ENCODE data around the gene COQ3. TPM values are rescaled to one million over a fixed set of nuclear protein-coding genes. Genes with fewer than 3 reads are reported as not detected.
A peak's percentile ranks its signal among the peaks of the same experiment; 100 is the strongest.

COQ3 gene, protein sequence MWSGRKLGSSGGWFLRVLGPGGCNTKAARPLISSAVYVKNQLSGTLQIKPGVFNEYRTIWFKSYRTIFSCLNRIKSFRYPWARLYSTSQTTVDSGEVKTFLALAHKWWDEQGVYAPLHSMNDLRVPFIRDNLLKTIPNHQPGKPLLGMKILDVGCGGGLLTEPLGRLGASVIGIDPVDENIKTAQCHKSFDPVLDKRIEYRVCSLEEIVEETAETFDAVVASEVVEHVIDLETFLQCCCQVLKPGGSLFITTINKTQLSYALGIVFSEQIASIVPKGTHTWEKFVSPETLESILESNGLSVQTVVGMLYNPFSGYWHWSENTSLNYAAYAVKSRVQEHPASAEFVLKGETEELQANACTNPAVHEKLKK
- total RNA-seq: 9.2 TPM

- peak; percentile 79 for ATAC-seq
These were observed at the start of gene COQ3 for GRCh38 chr6:99393698-99394531. TSS of gene COQ3 (minus strand) at chr6:99394195. CDS start at chr6:99394179, 16 bp downstream.

- ATAC-seq: peak; percentile 51
These were observed 40.9 kb upstream of the COQ3 start for GRCh38 chr6:99434702-99435530.

- ATAC-seq: no peak
These were observed 38.9 kb upstream of the COQ3 start for GRCh38 chr6:99432877-99433276.

DNA sequence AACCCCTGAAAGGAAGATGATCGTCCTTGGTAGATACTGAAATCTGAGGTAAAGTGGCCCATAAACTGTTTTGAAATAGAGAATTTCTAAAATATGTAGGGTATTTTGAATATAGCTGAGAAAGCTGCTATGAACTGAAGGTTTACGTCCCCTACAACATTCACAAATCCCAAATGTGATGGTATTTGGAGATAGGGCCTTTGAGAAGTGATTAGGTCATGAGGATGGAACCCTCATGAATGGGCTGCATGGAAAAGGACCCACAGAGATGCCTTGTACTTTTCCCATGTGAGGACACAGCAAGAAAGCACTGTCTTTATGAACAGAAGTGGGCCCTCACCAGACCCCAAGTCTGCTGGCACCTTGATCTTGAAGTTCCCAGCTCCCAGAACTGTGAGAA, 37.9 kb upstream of the COQ3 start:
- ATAC-seq: no peak

DNA sequence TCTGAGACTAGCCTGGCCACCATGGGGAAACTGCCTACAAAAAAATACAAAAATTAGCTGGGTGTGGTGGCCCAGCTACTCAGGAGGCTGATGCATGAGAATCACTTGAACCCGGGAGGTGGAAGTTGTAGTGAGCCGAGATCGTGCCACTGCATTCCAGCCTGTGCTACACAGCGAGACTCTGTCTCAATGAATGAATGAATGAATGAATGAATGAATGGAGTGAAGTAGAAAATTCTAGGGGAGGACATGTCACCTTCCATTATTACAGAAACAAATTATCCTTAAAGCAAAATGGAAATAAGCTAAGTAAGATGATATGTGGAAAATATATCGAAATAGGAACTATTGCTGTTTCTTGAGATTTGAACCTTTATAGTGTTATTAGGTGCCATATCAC, 34.0 kb upstream of the COQ3 start:
- ATAC-seq: no peak

- no peak for ATAC-seq
These were observed 32.4 kb upstream of the COQ3 start for GRCh38 chr6:99426451-99426757.

DNA sequence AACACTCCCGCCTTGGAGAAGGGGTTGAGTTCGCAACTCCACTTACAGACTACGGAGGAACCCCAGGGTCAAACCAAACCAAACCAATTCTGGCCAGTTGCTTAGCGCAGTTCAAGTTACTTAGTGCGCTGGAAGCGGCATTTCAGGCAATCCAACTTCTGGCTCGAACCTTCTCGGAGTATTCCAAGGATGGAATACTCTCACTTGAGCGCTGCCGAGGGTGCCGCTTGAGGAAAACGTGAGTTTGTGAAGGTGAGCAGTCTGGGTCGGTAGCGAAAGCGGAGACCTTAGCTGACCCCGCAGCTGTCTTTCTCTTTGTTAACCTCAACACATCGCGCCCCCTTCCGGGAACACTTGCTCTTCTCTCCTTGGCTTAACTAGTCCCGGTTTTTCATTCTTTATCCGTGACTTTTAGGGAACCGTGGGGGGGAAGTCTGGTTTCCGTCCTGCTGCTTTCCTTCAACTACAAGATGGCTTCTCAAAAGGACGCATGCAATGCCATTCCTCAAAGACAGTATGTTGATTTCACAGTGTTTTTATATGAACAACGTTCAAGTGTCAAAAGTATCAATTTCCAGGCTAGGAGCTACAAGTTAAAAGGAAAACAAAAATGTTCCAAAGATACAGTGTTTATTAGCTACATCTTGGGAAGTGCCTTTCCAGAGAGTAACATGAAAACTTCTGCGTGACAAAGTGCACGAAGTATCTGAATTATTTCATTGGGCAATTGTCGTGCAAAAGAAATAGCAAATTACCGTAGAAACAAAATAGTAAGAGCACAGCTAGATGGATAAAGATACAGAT, 31.9 kb upstream of the COQ3 start:
- ATAC-seq: peak; percentile 82

DNA sequence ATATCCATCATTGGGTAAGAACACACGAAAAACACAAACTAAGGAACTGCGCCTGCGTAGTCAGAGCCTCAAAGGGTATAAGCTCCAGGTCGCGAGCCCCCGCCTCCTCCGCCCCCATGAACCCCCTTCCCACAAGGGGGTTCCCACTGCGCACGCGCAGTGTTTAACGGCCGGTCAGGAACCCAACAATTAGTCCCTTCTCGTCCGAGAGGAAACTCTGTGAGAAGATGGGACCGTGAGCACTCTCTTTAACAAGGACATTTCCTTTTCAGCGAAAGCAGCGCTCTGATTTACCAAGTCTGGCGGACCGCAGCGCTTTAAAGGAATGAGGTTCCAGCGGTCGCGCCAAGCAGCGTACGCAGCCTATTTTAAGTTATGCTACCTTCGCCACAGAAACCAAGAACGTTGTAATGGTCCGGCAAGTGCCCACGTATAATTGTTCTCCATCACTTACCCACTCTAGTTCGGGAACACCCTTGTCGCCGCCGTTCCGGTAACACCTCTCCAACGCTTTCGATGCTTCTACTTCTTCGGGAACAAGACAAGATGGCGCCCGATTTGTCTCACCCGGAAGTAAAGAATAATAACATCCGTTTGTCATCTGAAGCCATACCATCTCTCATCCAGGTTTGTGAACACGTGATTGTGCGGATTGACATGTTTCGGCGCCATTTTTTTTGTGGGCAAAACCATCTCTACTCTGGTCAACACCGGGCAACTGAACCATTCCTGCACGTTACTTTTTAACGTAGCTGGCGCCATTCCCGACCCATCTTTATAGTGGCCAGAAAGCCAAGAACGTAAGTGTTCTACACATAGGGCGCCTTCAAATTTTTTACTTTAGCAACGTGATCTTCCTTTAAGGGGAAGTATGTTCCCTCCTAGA, 31.0 kb upstream of the COQ3 start, which contains the start of gene PNISR:
Gene PNISR, minus strand, starts transcription at position 548 of the 886 bp plus-strand sequence. CDS start 10,649 bp downstream, outside the sequence.
- ATAC-seq: peak; percentile 98

DNA sequence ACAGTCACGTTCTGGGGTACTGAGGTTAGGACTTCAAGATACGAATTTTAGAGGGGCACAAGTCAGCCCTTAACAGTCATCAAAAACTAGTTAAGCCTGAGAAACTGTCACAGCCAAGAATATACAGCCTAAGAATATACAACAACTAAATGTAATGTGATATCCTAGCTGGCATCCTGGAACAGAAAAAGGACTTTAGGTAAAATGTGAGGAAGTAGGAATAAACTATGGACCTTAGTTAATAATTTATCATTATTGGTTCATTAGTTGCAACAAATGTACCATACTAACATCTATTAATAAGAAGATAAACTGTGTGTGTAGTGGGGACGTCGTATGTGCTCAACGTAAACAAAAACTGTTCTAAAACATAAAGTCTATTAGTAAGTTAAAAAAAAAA, 30.0 kb upstream of the COQ3 start:
- no peak for ATAC-seq

DNA sequence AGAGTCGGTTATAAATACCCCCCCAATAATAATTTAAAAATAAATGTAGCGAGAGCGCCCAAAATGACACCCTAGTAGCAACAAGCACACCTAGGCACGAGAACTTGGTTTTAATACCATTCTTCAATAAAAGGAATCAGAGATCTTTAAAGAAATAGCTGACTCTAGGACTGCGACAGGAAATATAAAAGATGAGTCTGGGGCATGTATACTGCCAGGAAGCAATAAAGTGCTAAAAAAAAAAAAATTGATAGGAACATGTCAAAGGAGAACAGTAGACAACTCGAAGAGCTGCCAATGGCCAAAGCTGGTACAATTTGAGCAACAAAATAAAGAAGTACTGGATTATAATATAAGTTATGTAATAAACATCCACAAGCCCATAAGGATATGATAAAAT, 28.9 kb upstream of the COQ3 start:
- no peak for ATAC-seq

- no peak for ATAC-seq
These were observed 23.1 kb upstream of the COQ3 start for GRCh38 chr6:99416892-99417767.

DNA sequence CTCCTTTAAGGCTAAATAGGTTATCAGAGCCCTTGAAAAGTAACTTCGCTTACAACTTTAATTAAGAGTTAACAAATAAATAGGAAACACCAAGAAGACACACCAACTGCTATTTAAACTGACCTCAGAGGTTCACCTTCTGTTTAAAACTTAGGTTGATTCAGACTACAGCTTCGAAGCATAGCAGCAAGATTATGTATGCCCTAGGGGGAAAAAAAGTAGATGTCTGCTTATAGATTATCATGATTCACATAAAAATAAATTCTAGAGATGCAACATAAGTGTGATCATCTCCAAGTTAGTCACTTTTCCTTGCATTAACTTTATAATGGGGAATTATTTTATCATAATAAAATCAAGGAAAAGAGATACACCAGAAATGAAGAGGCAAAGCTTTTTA, 22.2 kb upstream of the COQ3 start:
- no peak for ATAC-seq

GRCh38 chr6:99415446-99415845, 21.5 kb upstream of the COQ3 start:
- no peak for ATAC-seq

DNA sequence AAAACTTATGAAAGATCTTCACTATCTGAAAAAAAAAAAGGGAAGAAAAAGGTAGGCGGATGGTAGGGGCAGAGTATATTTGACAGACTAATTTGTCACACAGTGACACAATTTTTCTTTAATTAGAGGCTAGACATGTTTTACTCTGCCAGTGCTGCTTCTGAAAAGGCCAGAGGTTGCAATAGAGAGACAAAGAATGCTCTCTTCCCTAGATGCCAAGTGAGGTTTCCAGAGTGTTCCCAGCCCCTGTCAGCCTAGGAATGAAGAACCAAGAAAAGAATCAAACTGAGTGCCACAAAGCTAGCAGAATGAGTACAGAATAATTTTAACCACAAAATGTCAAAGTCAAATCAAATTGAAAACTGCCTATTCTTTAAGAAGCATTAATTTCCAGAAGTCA, 18.1 kb upstream of the COQ3 start:
- ATAC-seq: no peak

- ATAC-seq: no peak
These were observed 15.7 kb upstream of the COQ3 start for GRCh38 chr6:99409672-99410071.

GRCh38 chr6:99407076-99407475, 13.1 kb upstream of the COQ3 start:
- no peak for ATAC-seq

DNA sequence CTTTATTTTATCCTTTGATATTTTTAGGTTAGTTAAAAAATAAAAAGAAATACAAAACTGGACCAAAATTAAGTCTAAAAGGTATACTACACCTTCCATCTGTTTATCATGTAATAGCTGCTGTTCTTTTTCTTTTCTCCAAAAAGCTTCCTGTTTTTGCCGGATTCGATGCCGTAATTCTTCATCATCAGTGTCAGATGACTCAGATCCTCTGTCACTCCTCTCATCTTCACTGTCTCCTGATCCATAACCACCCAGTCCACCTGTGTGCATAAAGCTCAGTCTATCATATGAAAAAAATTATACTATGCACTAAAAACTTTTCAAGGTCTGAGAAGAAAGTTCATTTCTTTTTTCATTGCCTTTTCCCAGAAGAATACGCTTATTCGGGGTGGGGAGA, 8.5 kb upstream of the COQ3 start:
- no peak for ATAC-seq

DNA sequence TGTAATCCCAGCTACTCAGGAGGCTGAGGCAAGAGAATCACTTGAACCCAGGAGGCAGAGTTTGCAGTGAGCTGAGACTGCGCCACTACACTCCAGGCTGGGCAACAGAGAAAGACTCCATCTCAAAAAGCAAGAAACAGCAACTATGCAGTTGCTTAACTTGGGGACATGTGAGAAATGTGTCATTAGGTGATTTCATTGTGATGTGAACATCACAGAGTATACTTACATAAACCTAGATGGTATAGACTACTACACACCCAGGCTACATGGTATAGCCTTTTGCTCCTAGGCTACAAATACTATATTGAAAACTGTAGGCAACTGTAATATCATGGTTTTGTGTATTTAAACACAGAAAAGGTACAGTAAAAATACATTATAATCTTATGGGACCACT, 3.3 kb upstream of the COQ3 start:
- ATAC-seq: no peak

GRCh38 chr6:99393366-99393697, 663 bp downstream of the COQ3 start:
- ATAC-seq: peak; percentile 20

DNA sequence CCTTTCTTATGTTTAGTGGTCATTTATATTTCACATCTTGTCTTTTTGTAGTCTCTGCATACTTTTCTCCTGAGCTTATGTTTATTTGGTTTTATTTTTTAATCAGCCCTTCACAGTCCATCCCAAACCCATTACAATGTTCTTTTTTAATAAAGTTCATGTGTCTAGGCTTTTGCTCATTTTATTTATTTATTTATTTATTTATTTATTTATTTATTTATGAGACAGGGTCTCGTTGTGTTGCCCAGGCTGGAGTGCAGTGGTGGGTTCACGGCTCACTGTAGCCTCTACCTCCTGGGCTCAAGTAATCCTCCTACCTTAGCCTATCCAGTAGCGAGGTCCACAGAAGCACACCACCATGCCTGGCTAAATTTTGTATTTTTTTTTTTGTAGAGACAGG, 3.1 kb downstream of the COQ3 start:
- no peak for ATAC-seq
